ENCODE data around the gene NR2F1. TPM values are rescaled to one million over a fixed set of nuclear protein-coding genes. Genes with fewer than 3 reads are reported as not detected.

NR2F1 gene
- total RNA-seq, 1 donor from 2014 or later = not detected

GRCh38 chr5:93626801-93627200, 43.8 kb downstream of the NR2F1 start:
- Mint-ChIP-seq H3K4me1 (ENCODE audit: low read depth) (no peaks in the 10 kb centered on the region), H3K36me3 (ENCODE audit: low read depth) (no peaks in the 10 kb centered on the region), H3K27me3 (ENCODE audit: insufficient read depth) (peaks cover 14% of the 10 kb centered on the region), H3K27ac (no peak overlapping the region), H3K4me3 (no peak overlapping the region), H3K9me3 (no peaks in the 10 kb centered on the region)
- no peak for DNase-seq (ENCODE audit: low spot score)
- intact Hi-C loops (cut with micrococcal nuclease) = no loop called here

- Mint-ChIP-seq H3K36me3 (ENCODE audit: low read depth) (no peaks in the 10 kb centered on the region), H3K27me3 (ENCODE audit: insufficient read depth) (no peaks in the 10 kb centered on the region), H3K4me1 (ENCODE audit: low read depth) (no peaks in the 10 kb centered on the region), H3K9me3 (no peaks in the 10 kb centered on the region), H3K27ac (no peak overlapping the region), H3K4me3 (no peak overlapping the region)
- DNase-seq (ENCODE audit: low spot score) = no peak
- intact Hi-C loops (cut with micrococcal nuclease) = no loop called here
Observed at GRCh38 chr5:93632327-93632726, 49.3 kb downstream of the NR2F1 start.

- H3K4me1 Mint-ChIP-seq (ENCODE audit: low read depth) = no peaks in the 10 kb centered on the region
- H3K36me3 Mint-ChIP-seq (ENCODE audit: low read depth) = no peaks in the 10 kb centered on the region
- H3K9me3 Mint-ChIP-seq = no peaks in the 10 kb centered on the region
- H3K27ac Mint-ChIP-seq = no peak overlapping the region
- no peak for DNase-seq (ENCODE audit: low spot score)
- H3K4me3 Mint-ChIP-seq = no peak overlapping the region
- H3K27me3 Mint-ChIP-seq (ENCODE audit: insufficient read depth) = peaks cover 1% of the 10 kb centered on the region
- intact Hi-C loops (cut with micrococcal nuclease) = no loop called here
Observed at GRCh38 chr5:93635991-93636390, 53.0 kb downstream of the NR2F1 start.

- no peaks in the 10 kb centered on the region for H3K4me1 Mint-ChIP-seq (ENCODE audit: low read depth)
- DNase-seq (ENCODE audit: low spot score) = no peak
- peaks cover 1% of the 10 kb centered on the region for H3K27me3 Mint-ChIP-seq (ENCODE audit: insufficient read depth)
- H3K4me3 Mint-ChIP-seq = no peak overlapping the region
- intact Hi-C loops (cut with micrococcal nuclease) = no loop called here
- H3K9me3 Mint-ChIP-seq = no peaks in the 10 kb centered on the region
- H3K36me3 Mint-ChIP-seq (ENCODE audit: low read depth) = no peaks in the 10 kb centered on the region
- H3K27ac Mint-ChIP-seq = no peak overlapping the region
Observed at GRCh38 chr5:93636837-93637236, 53.8 kb downstream of the NR2F1 start.

GRCh38 chr5:93637697-93638096, 54.7 kb downstream of the NR2F1 start:
- intact Hi-C loops (cut with micrococcal nuclease) = no loop called here
- H3K9me3 Mint-ChIP-seq = no peaks in the 10 kb centered on the region
- H3K4me3 Mint-ChIP-seq = no peak overlapping the region
- no peak overlapping the region for H3K27ac Mint-ChIP-seq
- no peak for DNase-seq (ENCODE audit: low spot score)
- no peaks in the 10 kb centered on the region for H3K36me3 Mint-ChIP-seq (ENCODE audit: low read depth)
- H3K27me3 Mint-ChIP-seq (ENCODE audit: insufficient read depth) = peaks cover 1% of the 10 kb centered on the region
- H3K4me1 Mint-ChIP-seq (ENCODE audit: low read depth) = no peaks in the 10 kb centered on the region

- no peaks in the 10 kb centered on the region for H3K36me3 Mint-ChIP-seq (ENCODE audit: low read depth)
- H3K4me3 Mint-ChIP-seq = no peak overlapping the region
- DNase-seq (ENCODE audit: low spot score) = no peak
- H3K27ac Mint-ChIP-seq = no peak overlapping the region
- H3K27me3 Mint-ChIP-seq (ENCODE audit: insufficient read depth) = peaks cover 1% of the 10 kb centered on the region
- H3K9me3 Mint-ChIP-seq = no peaks in the 10 kb centered on the region
- no peaks in the 10 kb centered on the region for H3K4me1 Mint-ChIP-seq (ENCODE audit: low read depth)
- intact Hi-C loops (cut with micrococcal nuclease) = no loop called here
Observed at GRCh38 chr5:93642526-93642925, 59.5 kb downstream of the NR2F1 start.

Other genes starting within 250 kb of the NR2F1 start
- not detected in 2 replicates for gene NR2F1-AS1, start 2.0 kb upstream of the NR2F1 start, total RNA-seq
- gene POU5F2, start 158.4 kb downstream of the NR2F1 start, total RNA-seq = 1.6 TPM in 2 replicates

All from activated T-helper 1 cell treated with anti-CD3 and anti-CD28 coated beads, Interleukin-12 subunit alpha, Interleukin-12 subunit beta, Interleukin-2, Interleukin-4 antibody, amounts not matched to agents 30 ng/mL and 10 ng/mL and 1 ng/mL, durations not matched to agents 14 hours and 24 hours and 36 hours (primary cell).